ENCODE measurements around the gene HIRA.

DNA sequence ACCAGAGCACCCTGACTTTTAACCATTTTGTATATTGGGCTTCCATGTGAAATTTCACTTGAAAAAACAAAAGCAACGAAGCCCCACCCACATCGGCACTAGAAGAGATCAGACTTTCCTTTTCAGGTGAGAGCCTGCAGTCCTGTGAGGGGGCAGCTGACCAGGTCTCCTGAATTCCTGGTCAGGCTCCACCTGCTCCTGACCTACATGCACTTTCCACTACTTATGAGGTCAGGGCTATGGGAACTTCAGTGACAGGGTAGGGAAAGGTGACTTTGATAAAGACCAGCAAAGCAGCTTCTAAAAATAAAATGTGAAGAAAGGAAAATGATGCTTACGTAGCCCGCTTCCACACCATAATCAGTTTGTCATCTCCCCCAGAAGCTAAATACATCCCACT is 24.7 kb downstream of the HIRA start:
- TF ChIP-seq, protein P1, sequence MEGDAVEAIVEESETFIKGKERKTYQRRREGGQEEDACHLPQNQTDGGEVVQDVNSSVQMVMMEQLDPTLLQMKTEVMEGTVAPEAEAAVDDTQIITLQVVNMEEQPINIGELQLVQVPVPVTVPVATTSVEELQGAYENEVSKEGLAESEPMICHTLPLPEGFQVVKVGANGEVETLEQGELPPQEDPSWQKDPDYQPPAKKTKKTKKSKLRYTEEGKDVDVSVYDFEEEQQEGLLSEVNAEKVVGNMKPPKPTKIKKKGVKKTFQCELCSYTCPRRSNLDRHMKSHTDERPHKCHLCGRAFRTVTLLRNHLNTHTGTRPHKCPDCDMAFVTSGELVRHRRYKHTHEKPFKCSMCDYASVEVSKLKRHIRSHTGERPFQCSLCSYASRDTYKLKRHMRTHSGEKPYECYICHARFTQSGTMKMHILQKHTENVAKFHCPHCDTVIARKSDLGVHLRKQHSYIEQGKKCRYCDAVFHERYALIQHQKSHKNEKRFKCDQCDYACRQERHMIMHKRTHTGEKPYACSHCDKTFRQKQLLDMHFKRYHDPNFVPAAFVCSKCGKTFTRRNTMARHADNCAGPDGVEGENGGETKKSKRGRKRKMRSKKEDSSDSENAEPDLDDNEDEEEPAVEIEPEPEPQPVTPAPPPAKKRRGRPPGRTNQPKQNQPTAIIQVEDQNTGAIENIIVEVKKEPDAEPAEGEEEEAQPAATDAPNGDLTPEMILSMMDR (IDR thresholded peaks at IDR 0.05), result no peak
- TF ChIP-seq EP300 (IDR thresholded peaks at IDR 0.05), result no peak
